Measurements from ENCODE around the gene KCNIP1.
"Not testable (repeated sequence)": the region's sequence is repeated elsewhere in the genome, so short reads cannot be mapped to it uniquely, and the experiment has no call there.

The KCNIP1 gene

GRCh38 chr5:170538696-170539586 is 35.1 kb downstream of the KCNIP1 start:
- no peak for DNase-seq

- no peak for DNase-seq
Observed at GRCh38 chr5:170540271-170540670, 36.5 kb downstream of the KCNIP1 start.

DNA sequence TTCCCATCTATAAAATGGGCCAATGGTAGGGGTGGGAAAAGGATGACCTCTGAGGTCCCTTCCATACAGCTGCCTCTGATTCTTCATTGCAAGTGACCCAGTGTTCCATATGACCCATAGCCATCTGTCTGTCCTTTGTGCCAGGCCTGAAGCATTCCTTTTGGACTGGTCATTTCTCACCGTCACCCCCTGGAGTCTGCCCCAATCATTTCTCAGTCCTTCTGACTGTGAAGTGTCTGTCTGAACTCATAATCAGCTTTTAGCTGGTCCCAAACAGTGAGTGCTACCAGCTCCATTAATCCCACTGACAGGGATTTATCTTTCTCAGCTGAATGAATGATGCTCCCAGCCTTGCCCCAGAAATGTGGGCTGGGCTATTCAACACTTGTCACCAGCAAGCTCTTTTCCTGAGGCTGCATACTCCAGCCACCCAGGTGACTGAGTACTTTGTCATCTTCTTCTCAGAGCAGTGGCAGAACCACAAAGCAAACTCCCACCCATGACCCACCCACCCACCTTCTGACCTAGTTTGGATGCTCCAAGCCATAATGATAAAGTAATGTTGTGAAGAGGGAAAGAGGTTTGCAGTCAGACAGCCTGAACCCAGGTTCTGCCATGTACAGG is 37.4 kb downstream of the KCNIP1 start:
- DNase-seq = no peak

DNA sequence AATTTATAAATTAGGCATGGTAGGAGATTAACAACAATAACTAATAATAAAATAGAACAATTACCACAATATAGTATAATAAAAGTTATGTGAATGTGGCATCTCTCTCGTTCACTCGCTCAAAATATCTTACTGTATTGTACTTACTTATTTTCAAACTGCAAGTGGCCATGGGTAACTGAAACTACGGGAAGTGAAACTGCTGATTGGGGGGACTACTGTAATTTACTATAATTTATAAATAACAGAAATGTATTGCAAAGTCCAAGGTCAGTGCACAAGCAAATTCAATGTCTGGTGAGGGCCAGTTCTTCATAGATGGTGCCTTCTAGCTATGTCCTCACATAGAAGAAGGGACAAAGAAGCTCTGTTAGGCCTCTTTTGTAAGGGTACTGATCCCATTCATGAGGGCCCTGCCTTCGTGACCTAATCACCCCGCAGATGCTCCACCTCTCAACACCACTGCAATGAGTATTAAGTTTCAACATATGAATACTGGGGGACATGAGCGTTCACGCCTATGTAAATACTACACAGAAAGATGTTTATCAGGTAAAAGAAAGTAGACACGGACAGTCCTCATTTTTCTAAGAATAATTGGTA is 39.0 kb downstream of the KCNIP1 start:
- DNase-seq = no peak

DNA sequence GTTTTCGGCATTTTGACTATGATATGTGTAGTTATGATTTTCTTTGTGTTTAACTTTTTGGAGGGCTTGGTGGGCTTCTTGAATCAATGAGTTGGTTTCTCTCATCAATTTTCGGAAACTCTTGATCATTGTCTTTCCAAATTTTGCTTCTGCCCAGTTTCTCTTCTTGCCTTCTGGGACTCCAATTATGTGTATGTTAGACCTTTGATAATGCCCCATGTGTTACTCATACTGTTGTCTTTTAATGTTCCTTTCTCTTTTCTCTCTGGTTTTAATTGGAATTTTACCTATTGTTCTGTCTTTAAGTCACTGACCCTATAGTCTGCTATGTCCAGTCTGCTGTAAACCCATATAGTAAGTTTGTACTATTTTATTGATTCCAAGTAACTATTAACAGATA is 41.5 kb downstream of the KCNIP1 start:
- DNase-seq = no peak

- no peak for DNase-seq
Observed at GRCh38 chr5:170545811-170546210, 42.0 kb downstream of the KCNIP1 start.

GRCh38 chr5:170546282-170546681 is 42.5 kb downstream of the KCNIP1 start:
- DNase-seq = no peak

DNA sequence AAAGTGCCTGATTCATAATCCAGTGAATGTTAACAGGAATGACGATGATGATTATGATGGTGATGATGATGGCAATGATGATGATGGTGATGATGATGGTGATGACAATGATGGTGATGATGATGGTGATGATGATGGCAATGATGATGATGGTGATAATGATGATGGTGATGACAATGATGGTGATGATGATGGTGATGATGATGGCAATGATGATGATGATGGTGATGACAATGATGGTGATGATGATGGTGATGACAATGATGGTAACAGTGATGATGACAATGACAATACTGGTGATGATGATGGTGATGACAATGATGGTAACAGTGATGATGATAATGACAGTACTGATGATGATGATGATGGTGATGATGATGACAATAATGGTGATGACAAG is 46.6 kb downstream of the KCNIP1 start:
- DNase-seq = not testable (repeated sequence)

- DNase-seq = no peak
Observed at GRCh38 chr5:170551076-170551475, 47.3 kb downstream of the KCNIP1 start.

- DNase-seq = no peak
Observed at GRCh38 chr5:170551622-170552021, 47.8 kb downstream of the KCNIP1 start.

GRCh38 chr5:170552621-170553115 is 48.8 kb downstream of the KCNIP1 start:
- DNase-seq = no peak

GRCh38 chr5:170553218-170553617 is 49.4 kb downstream of the KCNIP1 start:
- DNase-seq = no peak

- no peak for DNase-seq
Observed at GRCh38 chr5:170554521-170555267, 50.9 kb downstream of the KCNIP1 start.

DNA sequence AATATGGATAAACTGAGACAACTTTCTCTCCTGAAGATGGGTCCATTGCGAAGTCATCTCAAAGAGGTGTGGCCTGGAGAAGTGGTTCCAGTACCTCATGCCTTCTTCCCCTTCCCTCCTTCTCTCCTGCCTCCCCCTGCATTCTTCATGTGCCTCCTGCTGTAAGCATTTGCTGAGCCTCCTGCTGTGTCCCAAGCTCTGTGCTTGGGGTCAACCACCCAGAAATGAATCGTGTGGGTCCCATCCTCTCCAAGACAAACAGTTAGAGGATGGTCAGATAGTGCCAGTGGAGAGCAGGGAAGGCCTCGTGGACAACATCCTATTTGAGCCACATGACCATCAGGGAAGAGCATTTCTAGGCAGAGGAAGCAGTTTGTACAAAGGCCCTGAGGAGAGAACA is 53.5 kb downstream of the KCNIP1 start:
- no peak for DNase-seq

DNA sequence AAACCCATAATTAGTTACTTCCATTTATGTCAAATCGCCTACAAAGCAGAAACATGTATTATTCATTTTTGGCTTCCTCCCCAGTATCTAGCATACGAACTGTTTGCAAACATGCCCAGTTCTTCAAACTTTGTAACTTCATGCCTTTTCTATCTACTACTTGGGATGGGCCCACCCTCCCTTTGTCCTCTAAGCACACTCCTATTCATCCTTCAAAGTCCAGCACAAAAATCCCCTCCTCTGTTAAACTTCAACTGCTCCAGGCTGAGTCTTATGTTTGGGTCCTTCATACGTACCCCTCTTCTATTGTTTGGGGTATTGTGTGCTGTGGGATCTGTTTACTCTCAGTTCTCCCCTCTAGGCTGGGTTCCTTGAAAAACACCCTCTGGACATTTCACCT is 55.5 kb downstream of the KCNIP1 start:
- DNase-seq = no peak

- no peak for DNase-seq
Observed at GRCh38 chr5:170560938-170561337, 57.1 kb downstream of the KCNIP1 start.

DNA sequence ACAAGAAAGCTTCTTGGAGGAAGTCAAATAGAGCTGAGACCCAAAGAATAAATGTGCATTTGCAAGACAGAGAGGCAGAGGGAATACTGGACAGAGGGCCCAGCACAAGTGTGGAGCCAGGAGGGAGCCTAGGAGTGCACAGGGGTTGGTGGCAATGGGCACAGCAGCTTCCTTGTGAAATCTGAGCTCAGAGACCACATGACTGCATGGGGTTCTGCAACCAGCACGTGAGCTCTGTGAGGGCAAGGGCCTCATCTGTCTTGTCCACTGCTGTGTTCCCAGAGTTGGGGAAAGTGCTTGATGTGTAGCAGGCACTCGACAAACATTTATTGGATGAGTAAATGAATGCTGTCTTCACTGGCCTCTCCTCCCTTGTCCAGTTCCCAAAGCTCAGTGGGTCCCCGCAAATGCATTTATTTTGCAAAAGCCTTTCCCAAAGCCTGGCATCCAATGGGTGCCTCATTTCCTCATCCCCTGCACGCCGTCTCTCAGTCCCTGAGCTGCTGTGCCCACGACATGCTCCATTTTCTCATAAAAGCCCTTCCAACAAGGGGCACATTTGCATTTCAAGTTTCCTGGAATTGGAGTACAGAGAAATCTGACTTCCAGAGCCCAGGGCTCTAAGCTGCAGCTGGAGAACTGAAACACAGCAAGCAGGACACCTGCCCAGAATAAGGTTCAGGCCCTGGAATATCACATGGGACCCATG is 58.5 kb downstream of the KCNIP1 start:
- DNase-seq = no peak

DNA sequence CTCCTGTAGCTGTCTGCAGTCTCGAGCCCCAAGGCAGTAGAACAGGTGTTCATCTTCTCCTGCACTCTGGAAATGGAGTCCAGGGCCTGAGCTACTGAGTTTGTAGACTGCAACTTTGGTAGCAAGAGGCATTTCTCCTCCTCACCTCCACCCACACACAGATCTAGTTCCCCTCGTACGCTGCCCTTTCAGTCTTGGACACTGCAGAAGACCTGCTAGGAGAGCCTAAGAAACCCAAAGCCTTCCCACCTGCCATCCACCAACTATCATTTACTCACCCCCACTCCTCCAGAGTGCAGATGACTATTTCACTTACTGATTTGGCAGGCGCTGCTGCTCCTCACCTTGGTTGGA is 59.0 kb downstream of the KCNIP1 start:
- DNase-seq = no peak

DNA sequence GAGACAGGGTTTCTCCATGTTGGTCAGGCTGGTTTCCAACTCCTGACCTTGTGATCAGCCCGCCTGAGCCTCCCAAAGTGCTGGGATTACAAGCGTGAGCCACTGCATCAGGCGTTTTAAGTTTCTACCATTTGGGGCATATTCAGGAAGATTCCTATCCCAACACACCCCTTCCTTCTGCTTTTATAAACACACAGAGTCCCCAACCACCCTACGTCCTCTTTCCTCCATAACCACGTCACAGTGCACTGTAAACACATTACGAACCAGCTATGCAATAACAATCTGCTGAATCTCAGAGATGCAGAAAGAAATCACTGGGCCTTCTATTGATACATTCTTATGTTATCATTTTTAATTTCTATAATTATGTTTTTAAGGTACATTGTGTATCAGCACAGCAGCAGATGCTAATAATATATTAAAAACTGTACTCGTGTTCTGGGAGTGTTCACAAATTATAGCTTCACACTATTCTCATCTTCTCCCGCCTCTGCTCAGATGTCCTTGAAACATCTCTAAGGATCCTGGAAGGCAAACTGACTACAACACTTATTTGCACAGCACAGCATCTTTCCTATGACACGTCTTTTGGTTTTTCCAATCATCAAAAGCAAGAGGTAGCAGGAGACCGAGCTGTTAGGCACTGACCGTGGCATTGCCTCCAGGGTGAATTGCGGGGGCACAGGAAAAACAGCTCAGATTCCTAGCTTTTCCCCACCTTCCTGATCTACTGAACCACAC is 60.2 kb downstream of the KCNIP1 start:
- no peak for DNase-seq

- no peak for DNase-seq
Observed at GRCh38 chr5:170565072-170565471, 61.3 kb downstream of the KCNIP1 start.

- no peak for DNase-seq
Observed at GRCh38 chr5:170569101-170569500, 65.3 kb downstream of the KCNIP1 start.

- DNase-seq = no peak
Observed at GRCh38 chr5:170570476-170570875, 66.7 kb downstream of the KCNIP1 start.

Measured in activated CD8-positive, alpha-beta memory T cell treated with anti-CD3 and anti-CD28 coated beads, Interleukin-2, amount 50 U/mL, for 4 hours (primary cell).